Kidney (tissue), 14 donors: ENCODE measurements around the gene RAD9A. TPM values are rescaled to one million over a fixed set of nuclear protein-coding genes. Genes with fewer than 3 reads are reported as not detected.

ENCODE experiments used
- DNase-seq, 5 donors: peaks; one replicate each; pipeline ENCODE4 v3.0.0-alpha.2; 2013 to 2020
- FAIRE-seq: peaks from 2 replicates; lab custom pipeline; 2012; peaks lifted over from hg19 to GRCh38; lab: Jason Lieb, UNC
- H3K27ac ChIP-seq, 2 donors: one replicate each; pipeline ENCODE4 v1.7.0; 2013; ENCODE audit warnings: low read depth in 2 of 2, low read length in 2 of 2, inconsistent platforms in 1 of 2
- H3K27me3 ChIP-seq: one replicate; pipeline ENCODE4 v1.7.1; 2013; ENCODE audit warnings: low read length, inconsistent platforms; ENCODE audit not compliant: control insufficient read depth, insufficient read depth
- H3K36me3 ChIP-seq, 3 donors: one replicate each; pipeline versions ENCODE4 v1.7.0 to v1.7.1; 2013; ENCODE audit warnings: low read length in 3 of 3, control low read depth in 1 of 3, inconsistent platforms in 1 of 3; ENCODE audit not compliant: insufficient read depth in 3 of 3, control insufficient read depth in 2 of 3
- H3K4me1 ChIP-seq, 3 donors: one replicate each; pipeline versions ENCODE4 v1.7.0 to v1.7.1; 2013; ENCODE audit warnings: low read length in 3 of 3, inconsistent platforms in 1 of 3, low read depth in 1 of 3; ENCODE audit not compliant: control insufficient read depth in 2 of 3, insufficient read depth in 2 of 3
- H3K4me3 ChIP-seq, 3 donors: one replicate each; pipeline versions ENCODE4 v1.7.0 to v1.8.1; 2013; ENCODE audit warnings: low read length in 3 of 3, control low read depth in 1 of 3, inconsistent platforms in 1 of 3
- H3K9ac ChIP-seq, 3 donors: one replicate each; pipeline versions ENCODE4 v1.7.0 to v1.7.1; 2013; ENCODE audit warnings: low read length in 3 of 3, control low read depth in 1 of 3, inconsistent platforms in 1 of 3
- H3K9me3 ChIP-seq, 3 donors: one replicate each; pipeline versions ENCODE4 v1.7.0 to v1.7.1; 2013; ENCODE audit warnings: low read length in 3 of 3, control low read depth in 1 of 3, inconsistent platforms in 1 of 3; ENCODE audit not compliant: control insufficient read depth in 2 of 3, insufficient read depth in 1 of 3
- intact Hi-C: fragments of 100-400 bp; cut with DNase I; formaldehyde crosslinking; loops from one replicate; pipeline ENCODE4 v1.11.1; 2022
- polyA plus RNA-seq: library from polyadenylated mRNA; stranded (reverse); fragments of 350-450 nt; fragmentation: Illumina TruSeq; extraction: RNeasy Lipid Tissue Mini Kit (QIAGEN cat#74804); gene quantifications from one replicate; pipeline ENCODE4 v1.2.3, GENCODE V29; 2014; ENCODE audit warnings: low read depth, low replicate concordance; ENCODE audit not compliant: insufficient read depth
- total RNA-seq: library from RNA; stranded (reverse); fragmentation: NEBNext Ultra II Directional; extraction: Animal tissue kit (Norgen Biotek cat#: 25700); gene quantifications from one replicate; pipeline ENCODE4 v1.2.1, GENCODE V29; 2021
- TF ChIP-seq, protein P1 (sequence below): IDR thresholded peaks from 3 replicates; pipeline ENCODE4 v1.5.1; 2012; ENCODE audit warnings: mild to moderate bottlenecking, moderate library complexity, borderline replicate concordance; ENCODE audit not compliant: insufficient read depth; ENCODE audit errors: extremely low read depth
- donor health status: control.
- donor health status: control.
- donor health status: control.
- donor health status: control.
- donor health status: control.
- donor health status: DM: yes; HTN: yes; CAD: no.
- donor health status: Normal renal cell carcinoma (clear cell type).

RAD9A gene
- total and polyA plus RNA-seq, 2 donors from 2014 or later: 16.4 to 17.8 TPM

DNA sequence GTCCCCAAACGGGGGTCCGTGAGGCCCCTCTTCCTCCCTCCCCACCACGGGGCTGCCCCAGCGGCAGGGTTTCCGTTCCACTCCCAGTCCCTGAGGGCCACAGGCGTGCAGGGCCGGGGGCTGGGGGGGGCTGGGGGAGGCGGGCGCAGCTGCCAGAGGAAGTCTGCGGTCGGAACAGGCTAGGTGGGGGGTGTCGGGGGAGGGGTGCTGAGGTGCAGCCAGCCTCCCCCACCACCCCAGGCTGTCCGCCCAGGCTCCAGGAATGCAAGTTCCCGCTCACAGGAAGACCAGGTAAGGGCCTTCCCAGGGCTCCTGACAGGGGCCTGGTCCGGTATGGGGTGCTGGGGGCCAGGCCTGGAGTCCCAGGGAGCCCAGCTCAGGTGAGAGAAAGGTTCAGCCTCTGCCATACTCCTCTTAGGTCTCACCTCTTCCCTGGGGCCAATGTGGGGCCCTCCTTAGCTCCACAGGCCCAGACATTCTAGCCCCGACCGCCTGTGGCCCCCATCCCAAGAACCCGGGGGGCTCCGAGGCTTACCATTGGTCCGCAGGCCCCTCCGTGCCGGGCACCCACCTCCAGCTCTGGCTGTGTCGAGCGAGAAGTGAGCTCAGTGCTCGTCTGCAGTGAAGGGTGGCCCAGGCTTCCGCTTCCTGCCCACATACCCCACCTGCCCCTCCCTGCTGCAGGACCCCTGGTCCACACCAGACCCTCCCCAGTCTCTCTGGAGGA lies 45.5 kb downstream of the RAD9A start, which contains the start of gene PTPRCAP:
TSS of gene PTPRCAP (minus strand) at position 601 of the 727 bp plus-strand sequence. CDS start at position 538, 63 bp downstream.
- Histone ChIP-seq H3K4me1 (peaks cover 0 to 8% (median 0%) of the 10 kb centered on the region in 3 donors), H3K27ac (no peak within 1 kb of the TSS), H3K27me3 (no peaks in the 10 kb centered on the region), H3K9ac (no peak within 1 kb of the TSS), H3K4me3 (no peak within 1 kb of the TSS), H3K9me3 (no peaks in the 10 kb centered on the region), H3K36me3 (peaks cover 0 to 9% (median 4%) of the 10 kb centered on the region in 3 donors)
- FAIRE-seq (no peak), DNase-seq (peak in 1 of 5 donors; percentile 85)
- intact Hi-C loops: no loop called here
- TF ChIP-seq, protein P1, sequence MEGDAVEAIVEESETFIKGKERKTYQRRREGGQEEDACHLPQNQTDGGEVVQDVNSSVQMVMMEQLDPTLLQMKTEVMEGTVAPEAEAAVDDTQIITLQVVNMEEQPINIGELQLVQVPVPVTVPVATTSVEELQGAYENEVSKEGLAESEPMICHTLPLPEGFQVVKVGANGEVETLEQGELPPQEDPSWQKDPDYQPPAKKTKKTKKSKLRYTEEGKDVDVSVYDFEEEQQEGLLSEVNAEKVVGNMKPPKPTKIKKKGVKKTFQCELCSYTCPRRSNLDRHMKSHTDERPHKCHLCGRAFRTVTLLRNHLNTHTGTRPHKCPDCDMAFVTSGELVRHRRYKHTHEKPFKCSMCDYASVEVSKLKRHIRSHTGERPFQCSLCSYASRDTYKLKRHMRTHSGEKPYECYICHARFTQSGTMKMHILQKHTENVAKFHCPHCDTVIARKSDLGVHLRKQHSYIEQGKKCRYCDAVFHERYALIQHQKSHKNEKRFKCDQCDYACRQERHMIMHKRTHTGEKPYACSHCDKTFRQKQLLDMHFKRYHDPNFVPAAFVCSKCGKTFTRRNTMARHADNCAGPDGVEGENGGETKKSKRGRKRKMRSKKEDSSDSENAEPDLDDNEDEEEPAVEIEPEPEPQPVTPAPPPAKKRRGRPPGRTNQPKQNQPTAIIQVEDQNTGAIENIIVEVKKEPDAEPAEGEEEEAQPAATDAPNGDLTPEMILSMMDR: no peak

- DNase-seq (no peak), FAIRE-seq (no peak)
- no peak overlapping the region for H3K9ac ChIP-seq
- no peaks in the 10 kb centered on the region for H3K9me3 ChIP-seq
- intact Hi-C loops: no loop called here
- H3K36me3 ChIP-seq: peaks cover 0 to 9% (median 2%) of the 10 kb centered on the region in 3 donors
- TF ChIP-seq, protein P1: no peak
- no peaks in the 10 kb centered on the region for H3K27me3 ChIP-seq
- H3K27ac ChIP-seq: no peak overlapping the region
- H3K4me1 ChIP-seq: peaks cover 0 to 14% (median 0%) of the 10 kb centered on the region in 3 donors
- H3K4me3 ChIP-seq: no peak overlapping the region
Observed at GRCh38 chr11:67437809-67438157, 46.0 kb downstream of the RAD9A start.

DNA sequence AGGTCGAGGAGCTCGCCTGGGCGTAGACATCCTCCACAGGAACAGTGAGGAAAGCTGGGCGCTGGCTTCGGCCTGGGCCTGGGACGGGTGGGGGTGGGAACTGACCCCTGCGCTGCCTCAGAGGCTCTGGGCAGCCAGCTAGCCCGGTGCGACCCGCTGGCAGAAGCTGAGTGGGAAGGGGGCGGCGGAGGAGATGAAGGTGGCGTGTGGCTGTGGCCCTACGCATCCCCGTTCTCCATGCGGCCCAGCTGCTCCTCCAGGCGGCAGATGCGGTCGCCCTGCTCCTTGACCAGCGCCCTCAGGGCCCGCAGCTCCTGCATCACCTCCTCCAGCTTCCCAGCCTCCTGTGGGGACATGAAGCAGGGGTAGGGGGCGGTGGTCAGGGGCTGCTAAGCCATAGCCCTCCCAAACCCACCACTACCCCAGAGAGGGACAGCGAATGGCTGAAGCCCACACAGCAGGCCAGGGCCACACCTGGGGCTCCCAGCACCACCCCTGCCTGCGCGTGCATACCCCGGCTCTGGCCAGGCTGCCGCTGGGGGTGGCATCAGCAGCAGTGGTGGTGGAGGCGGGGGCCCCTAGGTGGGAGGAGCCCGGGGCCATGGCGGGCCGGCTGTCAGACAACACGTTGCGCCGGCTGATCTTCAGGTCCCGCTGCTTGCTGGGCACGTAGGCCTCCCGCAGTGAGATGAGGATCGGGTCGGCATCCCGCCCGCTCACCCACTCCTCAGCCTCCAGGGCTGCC lies 46.5 kb downstream of the RAD9A start:
- FAIRE-seq (no peak), DNase-seq (peak in 2 of 5 donors; percentile 48 to 91)
- Histone ChIP-seq H3K9ac (no peak overlapping the region), H3K36me3 (peaks cover 0 to 6% (median 2%) of the 10 kb centered on the region in 3 donors), H3K4me3 (no peak overlapping the region), H3K4me1 (peaks cover 0 to 14% (median 0%) of the 10 kb centered on the region in 3 donors), H3K27me3 (no peaks in the 10 kb centered on the region), H3K27ac (no peak overlapping the region), H3K9me3 (no peaks in the 10 kb centered on the region)
- TF ChIP-seq, protein P1: no peak
- intact Hi-C loops: no loop called here
